Peyer's patch (tissue), 4 donors: ENCODE results near the gene PDE2A. TPM values are rescaled to one million over a fixed set of nuclear protein-coding genes. Genes with fewer than 3 reads are reported as not detected.

Experiments used
- DNase-seq, 3 donors: peaks; one replicate each; pipeline ENCODE4 v3.0.0-alpha.2; 2017 to 2019
- H3K27ac ChIP-seq, 4 donors: fragments of 200-600 bp; sonication (generic); one replicate each; pipeline ENCODE4 v1.5.1; 2016 to 2019
- H3K27me3 ChIP-seq, 2 donors: fragments of 200-600 bp; sonication (generic); one replicate each; pipeline ENCODE4 v1.5.1; 2019
- H3K36me3 ChIP-seq, 3 donors: fragments of 200-600 bp; sonication (generic); one replicate each; pipeline ENCODE4 v1.5.1; 2016 to 2019
- H3K4me1 ChIP-seq, 4 donors: fragments of 200-600 bp; sonication (generic); one replicate each; pipeline ENCODE4 v1.5.1; 2016 to 2019
- H3K4me3 ChIP-seq, 4 donors: fragments of 200-600 bp; sonication (generic); 1 replicate in 3 of 4; 2 replicates in 1 of 4; pipeline ENCODE4 v1.5.1; 2016 to 2019; ENCODE audit warnings: mild to moderate bottlenecking in 1 of 4
- H3K9me3 ChIP-seq, 4 donors: fragments of 200-600 bp; sonication (generic); one replicate each; pipeline ENCODE4 v1.5.1; 2016 to 2019; ENCODE audit warnings: mild to moderate bottlenecking in 1 of 4
- POLR2A ChIP-seq, 2 donors: fragments of 450-650 bp; IDR thresholded peaks; one replicate each; pipeline ENCODE4 v1.5.1; 2017; ENCODE audit warnings: antibody characterized with exemption in 2 of 2, mild to moderate bottlenecking in 2 of 2, moderate library complexity in 2 of 2
- total RNA-seq, 4 donors: library from RNA; depleted of rRNA; stranded (reverse); fragments of >200 nt; gene quantifications; one replicate each; pipeline ENCODE4 v1.1.0, GENCODE V29; 2016
- TF ChIP-seq, protein P1 (sequence below), 6 experiments: fragments of 450-650 bp in 4 of 6; fragments of 200-600 bp in 2 of 6; sonication (generic) in 1 of 6; IDR thresholded peaks; one replicate each; pipeline ENCODE4 v1.5.1; 2017 to 2019; ENCODE audit warnings: antibody characterized with exemption in 6 of 6, mild to moderate bottlenecking in 3 of 6, moderate library complexity in 1 of 6

PDE2A gene
- total RNA-seq, 4 donors from 2014 or later = 8.4 to 75.9 (median 33.1) TPM

DNA sequence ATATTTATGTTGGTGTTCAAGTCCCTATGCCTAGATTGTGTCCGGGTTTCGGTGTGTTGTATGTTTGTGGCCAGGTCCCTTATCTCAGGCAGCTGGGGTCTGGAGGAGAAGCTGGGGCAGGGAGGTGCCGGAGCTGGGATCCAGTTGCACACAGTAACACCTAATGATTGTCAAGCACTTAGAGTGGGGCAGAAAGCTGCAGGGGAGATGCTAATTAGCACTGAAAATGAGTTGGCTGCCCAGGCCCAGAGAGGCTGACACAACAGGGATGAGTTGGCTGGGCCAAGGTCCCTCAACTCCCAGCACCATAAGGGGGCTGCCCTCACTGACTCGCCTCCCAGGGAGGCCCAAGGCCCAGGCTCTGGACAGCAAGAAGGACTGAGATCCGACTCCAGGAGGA is 12.2 kb downstream of the PDE2A start:
- no peaks in the 10 kb centered on the region for H3K4me1 ChIP-seq
- no peak overlapping the region for H3K27ac ChIP-seq
- H3K27me3 ChIP-seq = no peaks in the 10 kb centered on the region
- no peak for DNase-seq
- H3K4me3 ChIP-seq = no peak overlapping the region
- TF ChIP-seq POLR2A (IDR thresholded peaks at IDR 0.05) = no peak
- TF ChIP-seq, protein P1, sequence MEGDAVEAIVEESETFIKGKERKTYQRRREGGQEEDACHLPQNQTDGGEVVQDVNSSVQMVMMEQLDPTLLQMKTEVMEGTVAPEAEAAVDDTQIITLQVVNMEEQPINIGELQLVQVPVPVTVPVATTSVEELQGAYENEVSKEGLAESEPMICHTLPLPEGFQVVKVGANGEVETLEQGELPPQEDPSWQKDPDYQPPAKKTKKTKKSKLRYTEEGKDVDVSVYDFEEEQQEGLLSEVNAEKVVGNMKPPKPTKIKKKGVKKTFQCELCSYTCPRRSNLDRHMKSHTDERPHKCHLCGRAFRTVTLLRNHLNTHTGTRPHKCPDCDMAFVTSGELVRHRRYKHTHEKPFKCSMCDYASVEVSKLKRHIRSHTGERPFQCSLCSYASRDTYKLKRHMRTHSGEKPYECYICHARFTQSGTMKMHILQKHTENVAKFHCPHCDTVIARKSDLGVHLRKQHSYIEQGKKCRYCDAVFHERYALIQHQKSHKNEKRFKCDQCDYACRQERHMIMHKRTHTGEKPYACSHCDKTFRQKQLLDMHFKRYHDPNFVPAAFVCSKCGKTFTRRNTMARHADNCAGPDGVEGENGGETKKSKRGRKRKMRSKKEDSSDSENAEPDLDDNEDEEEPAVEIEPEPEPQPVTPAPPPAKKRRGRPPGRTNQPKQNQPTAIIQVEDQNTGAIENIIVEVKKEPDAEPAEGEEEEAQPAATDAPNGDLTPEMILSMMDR (IDR thresholded peaks at IDR 0.05) = no peak
- no peaks in the 10 kb centered on the region for H3K36me3 ChIP-seq
- H3K9me3 ChIP-seq = no peaks in the 10 kb centered on the region

DNA sequence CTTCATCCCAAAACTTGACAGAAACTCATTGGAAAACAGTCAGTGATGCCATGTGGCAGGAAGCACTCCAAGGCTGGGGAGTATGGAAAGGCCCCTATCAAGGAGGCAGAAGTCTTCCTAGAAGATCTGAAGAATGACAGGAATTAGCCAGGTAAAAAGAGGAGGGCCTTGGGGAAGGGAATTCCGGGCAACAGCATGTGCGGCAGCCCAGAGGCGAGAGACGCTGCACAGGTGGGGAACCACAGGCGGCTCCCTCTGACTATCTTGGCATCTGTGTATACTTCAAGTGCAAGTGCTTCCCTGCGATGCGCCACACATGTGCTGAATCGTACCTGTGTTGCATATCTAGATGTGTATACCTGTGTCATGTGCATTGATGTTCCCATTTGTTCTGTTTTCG is 12.7 kb downstream of the PDE2A start:
- no peaks in the 10 kb centered on the region for H3K27me3 ChIP-seq
- no peak overlapping the region for H3K4me3 ChIP-seq
- no peaks in the 10 kb centered on the region for H3K9me3 ChIP-seq
- H3K27ac ChIP-seq = no peak overlapping the region
- no peak for DNase-seq
- no peaks in the 10 kb centered on the region for H3K4me1 ChIP-seq
- TF ChIP-seq POLR2A (IDR thresholded peaks at IDR 0.05) = no peak
- TF ChIP-seq, protein P1 (IDR thresholded peaks at IDR 0.05) = no peak
- H3K36me3 ChIP-seq = no peaks in the 10 kb centered on the region

DNA sequence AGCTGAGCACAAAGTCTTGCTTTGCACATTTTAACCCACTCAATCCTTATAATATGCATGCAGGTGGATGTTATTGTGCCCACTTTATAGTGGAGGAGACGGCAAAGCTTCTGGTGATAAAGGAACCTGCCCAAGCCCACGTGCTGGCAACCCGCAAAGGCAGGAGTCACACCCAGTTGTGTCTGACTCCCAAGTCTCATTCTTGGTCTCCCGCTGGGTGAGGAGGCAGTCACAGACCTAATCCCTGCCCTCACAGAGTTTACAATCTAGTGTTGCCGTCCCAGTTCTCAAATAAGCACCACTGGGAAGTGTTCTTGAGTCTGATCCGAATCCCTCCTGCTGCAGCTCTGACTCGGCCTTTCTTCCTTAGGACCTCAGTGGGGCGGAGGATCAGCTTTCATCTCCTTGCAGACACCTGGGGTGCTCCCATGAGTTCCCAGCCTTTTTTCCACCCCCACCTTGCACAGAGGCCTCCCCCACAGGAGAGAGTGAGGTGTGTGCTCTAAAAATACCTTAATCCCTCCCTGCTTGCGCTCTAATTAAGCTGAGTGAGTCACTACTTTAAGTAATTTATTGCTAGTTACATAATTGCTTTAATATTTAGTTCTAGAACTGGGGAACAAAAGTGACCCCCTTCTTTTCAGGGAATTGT is 15.1 kb downstream of the PDE2A start:
- no peaks in the 10 kb centered on the region for H3K9me3 ChIP-seq
- no peaks in the 10 kb centered on the region for H3K4me1 ChIP-seq
- H3K27me3 ChIP-seq = no peaks in the 10 kb centered on the region
- H3K27ac ChIP-seq = no peak overlapping the region
- H3K4me3 ChIP-seq = no peak overlapping the region
- TF ChIP-seq POLR2A (IDR thresholded peaks at IDR 0.05) = no peak
- TF ChIP-seq, protein P1 (IDR thresholded peaks at IDR 0.05) = no peak
- no peak for DNase-seq
- no peaks in the 10 kb centered on the region for H3K36me3 ChIP-seq

DNA sequence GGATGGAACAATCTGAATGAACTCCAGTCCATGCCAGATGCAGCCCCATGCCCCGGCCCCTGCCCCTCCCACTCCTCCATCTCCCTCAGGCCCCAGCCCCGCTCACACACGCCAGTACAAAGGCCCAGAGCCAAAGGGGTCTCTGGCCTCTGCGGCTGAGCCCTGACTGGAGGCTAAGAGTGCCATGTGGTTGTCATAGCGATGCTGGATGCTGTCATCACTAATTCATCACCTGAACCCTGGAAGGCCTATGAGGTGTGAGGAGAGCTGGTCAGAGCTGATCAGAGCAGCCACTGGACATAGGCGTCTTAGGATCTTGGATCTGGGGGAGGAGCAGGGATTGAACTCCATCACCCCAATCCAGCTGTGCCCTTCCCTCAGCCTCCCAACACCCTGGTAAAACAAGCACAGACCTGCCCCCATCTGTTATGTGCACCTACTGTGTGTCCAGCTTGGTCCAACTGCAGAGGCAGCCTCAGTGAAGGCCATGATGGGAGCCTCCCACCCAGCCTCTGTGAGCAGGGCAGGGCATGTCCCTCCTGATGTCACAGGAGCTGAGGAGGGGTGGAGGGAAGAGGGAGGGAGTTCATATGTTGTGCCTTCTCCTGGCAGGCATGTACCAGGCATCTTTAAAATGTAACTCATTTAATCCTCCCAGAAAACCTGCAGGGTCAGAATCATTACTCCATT is 16.7 kb downstream of the PDE2A start:
- Histone ChIP-seq H3K27ac (no peak overlapping the region), H3K4me1 (no peaks in the 10 kb centered on the region), H3K4me3 (no peak overlapping the region), H3K27me3 (no peaks in the 10 kb centered on the region), H3K9me3 (no peaks in the 10 kb centered on the region), H3K36me3 (no peaks in the 10 kb centered on the region)
- no peak for TF ChIP-seq POLR2A (IDR thresholded peaks at IDR 0.05)
- TF ChIP-seq, protein P1 (IDR thresholded peaks at IDR 0.05) = no peak
- no peak for DNase-seq

GRCh38 chr11:72655896-72656464 is 18.2 kb downstream of the PDE2A start:
- no peak for DNase-seq
- no peak overlapping the region for H3K27ac ChIP-seq
- H3K9me3 ChIP-seq = no peaks in the 10 kb centered on the region
- H3K36me3 ChIP-seq = no peaks in the 10 kb centered on the region
- H3K4me3 ChIP-seq = no peak overlapping the region
- no peaks in the 10 kb centered on the region for H3K27me3 ChIP-seq
- no peaks in the 10 kb centered on the region for H3K4me1 ChIP-seq
- TF ChIP-seq, protein P1 (IDR thresholded peaks at IDR 0.05) = no peak
- no peak for TF ChIP-seq POLR2A (IDR thresholded peaks at IDR 0.05)
